ENCODE data around the gene FPR1.

Gene FPR1

GRCh38 chr19:51703575-51704515 lies 47.8 kb downstream of the FPR1 start:
- peak; percentile 98 for DNase-seq

GRCh38 chr19:51702825-51703574 lies 48.7 kb downstream of the FPR1 start:
- DNase-seq, result no peak

- DNase-seq, result no peak
Observed at GRCh38 chr19:51702103-51702824, 49.4 kb downstream of the FPR1 start.

GRCh38 chr19:51701468-51702100 lies 50.1 kb downstream of the FPR1 start:
- no peak for DNase-seq

- no peak for DNase-seq
Observed at GRCh38 chr19:51699170-51699569, 52.5 kb downstream of the FPR1 start.

GRCh38 chr19:51698296-51698695 lies 53.4 kb downstream of the FPR1 start:
- DNase-seq, result no peak

GRCh38 chr19:51697169-51697776 lies 54.4 kb downstream of the FPR1 start:
- no peak for DNase-seq

GRCh38 chr19:51696606-51697005 lies 55.1 kb downstream of the FPR1 start:
- DNase-seq, result no peak
